ENCODE measurements around the gene PRPF40B.

PRPF40B gene

DNA sequence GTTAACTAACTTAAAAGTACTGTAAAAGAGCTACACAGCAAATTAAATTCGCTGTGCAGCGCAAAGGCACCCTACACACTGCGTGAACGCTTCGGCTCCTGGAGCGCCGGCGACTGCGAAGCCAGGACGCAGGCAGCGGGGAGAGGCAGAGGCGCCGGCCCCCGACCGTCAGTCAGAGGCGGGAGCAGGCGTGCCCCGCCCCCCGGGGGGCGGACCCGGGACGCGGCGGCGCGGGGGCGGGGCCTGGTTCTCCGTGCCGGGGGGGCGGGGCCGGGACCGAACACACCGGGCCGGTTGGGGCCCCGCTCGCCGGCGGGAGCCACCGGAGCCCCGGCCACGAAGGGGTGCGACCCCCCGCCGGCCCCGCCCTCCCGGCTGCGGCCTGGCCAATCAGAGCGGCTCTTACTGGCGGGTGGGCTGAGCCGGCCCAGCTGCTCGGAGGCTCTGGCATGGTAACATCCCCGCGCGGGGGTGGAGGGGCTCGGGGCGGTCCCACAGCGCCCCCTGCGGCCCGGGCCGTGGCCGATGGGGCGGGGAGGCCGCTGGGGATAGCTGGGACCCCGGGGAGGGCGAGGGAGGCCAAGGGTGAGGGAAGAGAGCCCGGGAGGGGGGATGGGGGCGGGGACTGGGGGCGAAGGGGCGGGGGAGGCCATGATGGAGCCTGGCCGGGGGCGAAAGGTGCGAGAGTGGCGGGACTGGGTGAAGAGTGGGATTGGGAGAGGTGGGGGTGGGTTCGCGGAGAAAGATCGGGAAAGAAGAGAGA is at the start of gene PRPF40B:
Gene PRPF40B, plus strand, starts transcription at position 420 of the 763 bp plus-strand sequence. Its CDS starts 30 bp downstream, at position 450.
- no peaks in the 10 kb centered on the region for H3K36me3 ChIP-seq (ENCODE audit: control insufficient read depth in 5 of 5, insufficient read depth in 5 of 5, low read length in 5 of 5)
- peak within 1 kb of the TSS; percentile 63 to 86 (median 79) for H3K4me3 ChIP-seq (ENCODE audit: low read depth in 1 of 5, low read length in 5 of 5)
- H3K27me3 ChIP-seq (ENCODE audit: control insufficient read depth in 5 of 5, insufficient read depth in 4 of 5, low read length in 5 of 5) = no peaks in the 10 kb centered on the region
- H3K9ac ChIP-seq (ENCODE audit: low read length in 5 of 5) = peak within 1 kb of the TSS; percentile 59 to 81 (median 69)
- H3K4me1 ChIP-seq (ENCODE audit: control insufficient read depth in 5 of 5, insufficient read depth in 5 of 5, low read length in 5 of 5) = peaks cover 2 to 31% (median 24%) of the 10 kb centered on the region in 5 donors
- peak within 1 kb of the TSS; percentile 76 for H3K27ac ChIP-seq (ENCODE audit: low read depth, low read length)
- H3K9me3 ChIP-seq (ENCODE audit: control insufficient read depth in 5 of 5, low read length in 5 of 5) = no peaks in the 10 kb centered on the region

- Histone ChIP-seq H3K4me3 (ENCODE audit: low read depth in 1 of 5, low read length in 5 of 5) (no peak overlapping the region), H3K36me3 (ENCODE audit: control insufficient read depth in 5 of 5, insufficient read depth in 5 of 5, low read length in 5 of 5) (peaks cover 0 to 16% (median 3%) of the 10 kb centered on the region in 5 donors), H3K9me3 (ENCODE audit: control insufficient read depth in 5 of 5, low read length in 5 of 5) (no peaks in the 10 kb centered on the region), H3K27me3 (ENCODE audit: control insufficient read depth in 5 of 5, insufficient read depth in 4 of 5, low read length in 5 of 5) (no peaks in the 10 kb centered on the region), H3K27ac (ENCODE audit: low read depth, low read length) (no peak overlapping the region), H3K9ac (ENCODE audit: low read length in 5 of 5) (no peak overlapping the region), H3K4me1 (ENCODE audit: control insufficient read depth in 5 of 5, insufficient read depth in 5 of 5, low read length in 5 of 5) (peaks cover 3 to 16% (median 12%) of the 10 kb centered on the region in 5 donors)
Observed at GRCh38 chr12:49577589-49578315, 45.6 kb upstream of the PRPF40B start.

GRCh38 chr12:49578471-49579112 is 44.8 kb upstream of the PRPF40B start:
- peaks cover 3 to 24% (median 20%) of the 10 kb centered on the region in 5 donors for H3K4me1 ChIP-seq (ENCODE audit: control insufficient read depth in 5 of 5, insufficient read depth in 5 of 5, low read length in 5 of 5)
- no peak overlapping the region for H3K4me3 ChIP-seq (ENCODE audit: low read depth in 1 of 5, low read length in 5 of 5)
- no peak overlapping the region for H3K9ac ChIP-seq (ENCODE audit: low read length in 5 of 5)
- H3K27ac ChIP-seq (ENCODE audit: low read depth, low read length) = no peak overlapping the region
- no peaks in the 10 kb centered on the region for H3K27me3 ChIP-seq (ENCODE audit: control insufficient read depth in 5 of 5, insufficient read depth in 4 of 5, low read length in 5 of 5)
- H3K9me3 ChIP-seq (ENCODE audit: control insufficient read depth in 5 of 5, low read length in 5 of 5) = no peaks in the 10 kb centered on the region
- H3K36me3 ChIP-seq (ENCODE audit: control insufficient read depth in 5 of 5, insufficient read depth in 5 of 5, low read length in 5 of 5) = peaks cover 0 to 17% (median 3%) of the 10 kb centered on the region in 5 donors

DNA sequence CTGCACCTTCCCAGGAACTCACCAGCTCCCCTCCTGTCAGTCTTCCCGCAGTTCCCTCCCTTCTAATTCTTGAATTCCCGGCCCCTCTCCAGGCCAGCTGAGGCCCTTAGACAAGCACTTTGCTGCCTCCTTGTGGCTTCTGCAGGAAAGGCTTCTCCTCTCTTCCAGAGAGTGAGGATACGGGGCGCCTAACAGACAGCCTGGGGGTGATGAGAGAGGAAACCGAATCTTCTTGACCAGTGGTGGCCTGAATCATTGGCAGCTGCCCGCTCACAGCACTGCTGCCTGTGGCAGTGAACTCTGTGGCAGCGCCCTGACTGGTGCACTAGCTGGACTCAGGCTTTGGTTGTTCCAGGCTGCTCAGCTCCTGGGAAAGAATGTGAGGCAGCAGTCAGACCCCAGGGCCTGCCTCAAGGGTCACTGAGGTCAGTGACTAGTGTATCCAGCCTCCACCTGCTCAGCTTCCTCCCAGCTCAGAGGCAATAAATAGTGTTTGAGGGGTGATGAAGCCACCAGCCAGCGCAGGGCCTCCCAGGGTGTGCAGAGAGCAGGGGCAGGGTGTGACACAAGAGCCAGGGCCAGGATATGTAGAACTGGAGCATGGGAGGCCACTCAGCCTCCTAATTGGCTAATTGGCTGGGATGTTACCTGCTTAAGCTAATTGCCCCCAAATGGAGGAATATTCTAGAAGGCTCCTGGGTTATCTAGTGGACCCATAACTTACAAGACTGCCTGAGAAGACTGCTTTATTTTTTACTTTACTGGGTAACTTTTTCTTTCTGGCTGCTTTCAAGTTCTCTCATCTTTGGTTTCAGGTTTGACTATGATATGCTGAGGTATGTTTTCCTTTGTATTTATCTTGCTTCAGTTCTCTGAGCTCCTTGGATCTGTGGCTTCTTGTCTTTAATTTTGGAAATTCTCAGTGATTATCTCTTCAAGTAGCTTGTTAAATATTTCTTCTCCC is 42.5 kb upstream of the PRPF40B start:
- no peak overlapping the region for H3K27ac ChIP-seq (ENCODE audit: low read depth, low read length)
- H3K36me3 ChIP-seq (ENCODE audit: control insufficient read depth in 5 of 5, insufficient read depth in 5 of 5, low read length in 5 of 5) = peaks cover 0 to 20% (median 8%) of the 10 kb centered on the region in 5 donors
- H3K9ac ChIP-seq (ENCODE audit: low read length in 5 of 5) = peak overlapping the region in 2 of 5 donors; percentile 36 to 64

DNA sequence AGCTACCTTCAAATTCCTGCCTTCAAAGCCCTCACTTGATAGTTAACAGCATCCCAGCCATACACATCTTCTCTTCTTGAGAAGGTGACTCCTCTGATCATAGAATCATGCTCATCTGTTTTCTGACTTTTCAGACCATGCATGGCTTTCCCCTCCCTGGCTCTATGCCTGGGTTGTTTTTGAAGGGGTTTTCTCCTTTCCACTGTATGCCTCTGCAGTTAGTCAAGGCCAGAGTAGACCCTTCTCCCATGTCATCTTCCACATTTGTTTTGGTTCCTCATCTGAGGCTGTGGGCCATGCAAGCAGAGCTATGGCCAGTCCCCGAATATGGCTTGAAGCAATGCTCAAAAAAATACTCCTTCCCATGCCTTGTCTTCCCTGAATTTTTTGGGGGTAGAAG is 41.2 kb upstream of the PRPF40B start:
- Histone ChIP-seq H3K9ac (ENCODE audit: low read length in 5 of 5) (peak overlapping the region in 1 of 5 donors; percentile 47), H3K36me3 (ENCODE audit: control insufficient read depth in 5 of 5, insufficient read depth in 5 of 5, low read length in 5 of 5) (peaks cover 0 to 19% (median 9%) of the 10 kb centered on the region in 5 donors), H3K4me3 (ENCODE audit: low read depth in 1 of 5, low read length in 5 of 5) (no peak overlapping the region), H3K27me3 (ENCODE audit: control insufficient read depth in 5 of 5, insufficient read depth in 4 of 5, low read length in 5 of 5) (no peaks in the 10 kb centered on the region), H3K4me1 (ENCODE audit: control insufficient read depth in 5 of 5, insufficient read depth in 5 of 5, low read length in 5 of 5) (peaks cover 3 to 41% (median 24%) of the 10 kb centered on the region in 5 donors), H3K9me3 (ENCODE audit: control insufficient read depth in 5 of 5, low read length in 5 of 5) (no peaks in the 10 kb centered on the region), H3K27ac (ENCODE audit: low read depth, low read length) (no peak overlapping the region)

More for the DNA sequence above, 42.5 kb upstream of the PRPF40B start:
- Histone ChIP-seq H3K27me3 (ENCODE audit: control insufficient read depth in 5 of 5, insufficient read depth in 4 of 5, low read length in 5 of 5) (no peaks in the 10 kb centered on the region), H3K9me3 (ENCODE audit: control insufficient read depth in 5 of 5, low read length in 5 of 5) (no peaks in the 10 kb centered on the region), H3K4me3 (ENCODE audit: low read depth in 1 of 5, low read length in 5 of 5) (no peak overlapping the region), H3K4me1 (ENCODE audit: control insufficient read depth in 5 of 5, insufficient read depth in 5 of 5, low read length in 5 of 5) (peaks cover 3 to 40% (median 24%) of the 10 kb centered on the region in 5 donors)

GRCh38 chr12:49582850-49583249 is 40.5 kb upstream of the PRPF40B start:
- Histone ChIP-seq H3K4me1 (ENCODE audit: control insufficient read depth in 5 of 5, insufficient read depth in 5 of 5, low read length in 5 of 5) (peaks cover 3 to 41% (median 24%) of the 10 kb centered on the region in 5 donors), H3K27me3 (ENCODE audit: control insufficient read depth in 5 of 5, insufficient read depth in 4 of 5, low read length in 5 of 5) (no peaks in the 10 kb centered on the region), H3K4me3 (ENCODE audit: low read depth in 1 of 5, low read length in 5 of 5) (no peak overlapping the region), H3K36me3 (ENCODE audit: control insufficient read depth in 5 of 5, insufficient read depth in 5 of 5, low read length in 5 of 5) (peaks cover 0 to 13% (median 8%) of the 10 kb centered on the region in 5 donors), H3K27ac (ENCODE audit: low read depth, low read length) (no peak overlapping the region), H3K9me3 (ENCODE audit: control insufficient read depth in 5 of 5, low read length in 5 of 5) (no peaks in the 10 kb centered on the region), H3K9ac (ENCODE audit: low read length in 5 of 5) (peak overlapping the region in 1 of 5 donors; percentile 10)

DNA sequence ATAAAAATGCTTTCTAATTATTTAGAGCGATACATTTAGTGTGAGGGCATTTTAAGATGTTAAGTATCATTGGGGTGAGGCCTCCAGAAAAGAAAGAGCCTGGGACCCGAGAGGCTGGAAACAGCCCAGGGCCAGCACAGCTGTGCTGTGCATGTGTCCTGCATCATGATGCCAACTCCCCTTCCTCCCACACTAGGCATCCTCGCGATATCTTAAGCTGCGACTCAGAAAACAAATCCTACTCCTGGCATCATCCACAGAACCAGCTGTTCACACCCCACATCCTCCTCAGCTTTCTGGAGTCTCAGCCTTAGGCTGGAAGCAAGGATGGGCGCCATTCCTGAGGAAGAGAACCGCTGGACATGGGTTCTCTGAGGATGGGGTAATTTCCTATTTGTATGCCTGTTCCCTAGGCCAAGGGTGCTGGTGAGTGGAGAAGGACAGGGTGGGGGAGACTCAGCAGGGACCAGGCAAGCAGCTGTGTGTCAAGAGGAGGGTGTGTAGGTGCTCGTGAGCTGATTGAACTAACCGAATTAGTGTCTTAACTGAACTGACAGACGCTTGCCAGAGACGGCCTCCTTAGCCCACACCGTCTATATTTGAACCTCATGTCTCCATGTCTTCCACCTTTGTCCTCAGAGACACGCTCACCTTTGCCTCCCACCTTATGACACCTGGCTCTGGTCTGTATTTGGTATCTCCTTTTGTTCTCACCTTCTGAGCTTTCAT is 39.8 kb upstream of the PRPF40B start:
- Histone ChIP-seq H3K27me3 (ENCODE audit: control insufficient read depth in 5 of 5, insufficient read depth in 4 of 5, low read length in 5 of 5) (no peaks in the 10 kb centered on the region), H3K4me3 (ENCODE audit: low read depth in 1 of 5, low read length in 5 of 5) (no peak overlapping the region), H3K9ac (ENCODE audit: low read length in 5 of 5) (peak overlapping the region in 1 of 5 donors; percentile 17), H3K9me3 (ENCODE audit: control insufficient read depth in 5 of 5, low read length in 5 of 5) (no peaks in the 10 kb centered on the region), H3K27ac (ENCODE audit: low read depth, low read length) (no peak overlapping the region), H3K4me1 (ENCODE audit: control insufficient read depth in 5 of 5, insufficient read depth in 5 of 5, low read length in 5 of 5) (peaks cover 5 to 46% (median 29%) of the 10 kb centered on the region in 5 donors), H3K36me3 (ENCODE audit: control insufficient read depth in 5 of 5, insufficient read depth in 5 of 5, low read length in 5 of 5) (peaks cover 0 to 12% (median 8%) of the 10 kb centered on the region in 5 donors)

DNA sequence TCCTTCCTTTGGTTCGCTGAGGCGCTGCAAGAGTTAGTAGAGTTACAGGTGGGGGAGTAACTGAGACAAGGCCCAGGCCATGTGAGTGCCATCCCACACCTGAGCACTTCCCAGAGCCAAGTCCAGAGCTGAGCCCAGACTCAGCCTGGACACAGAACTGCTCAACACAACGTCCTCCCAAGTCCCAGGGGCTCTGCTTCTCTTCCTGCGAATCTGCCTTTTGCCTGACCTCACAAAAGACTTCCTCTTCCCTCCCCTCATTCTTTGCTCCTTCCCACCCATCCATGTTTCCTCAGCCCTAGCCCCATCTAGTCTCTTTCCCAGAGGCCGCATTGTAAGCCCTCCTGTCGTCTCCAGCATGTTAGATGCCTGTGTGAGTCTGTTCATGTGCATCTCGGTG is 38.8 kb upstream of the PRPF40B start:
- Histone ChIP-seq H3K4me1 (ENCODE audit: control insufficient read depth in 5 of 5, insufficient read depth in 5 of 5, low read length in 5 of 5) (peaks cover 7 to 55% (median 36%) of the 10 kb centered on the region in 5 donors), H3K4me3 (ENCODE audit: low read depth in 1 of 5, low read length in 5 of 5) (peak overlapping the region in 1 of 5 donors; percentile 23), H3K27me3 (ENCODE audit: control insufficient read depth in 5 of 5, insufficient read depth in 4 of 5, low read length in 5 of 5) (no peaks in the 10 kb centered on the region), H3K27ac (ENCODE audit: low read depth, low read length) (no peak overlapping the region), H3K9ac (ENCODE audit: low read length in 5 of 5) (peak overlapping the region in 1 of 5 donors; percentile 51), H3K9me3 (ENCODE audit: control insufficient read depth in 5 of 5, low read length in 5 of 5) (no peaks in the 10 kb centered on the region), H3K36me3 (ENCODE audit: control insufficient read depth in 5 of 5, insufficient read depth in 5 of 5, low read length in 5 of 5) (peaks cover 0 to 12% (median 8%) of the 10 kb centered on the region in 5 donors)

Data from subcutaneous abdominal adipose tissue (tissue), 5 donors.